ENCODE results near the gene PAM. TPM values are rescaled to one million over a fixed set of nuclear protein-coding genes. Genes with fewer than 3 reads are reported as not detected.

Gene PAM
- total and polyA plus RNA-seq, 2 of the 8 experiments (the other 6 are each of a cell fraction or from before 2014, with no cell fraction given), result 30.4 to 67.8 TPM

DNA sequence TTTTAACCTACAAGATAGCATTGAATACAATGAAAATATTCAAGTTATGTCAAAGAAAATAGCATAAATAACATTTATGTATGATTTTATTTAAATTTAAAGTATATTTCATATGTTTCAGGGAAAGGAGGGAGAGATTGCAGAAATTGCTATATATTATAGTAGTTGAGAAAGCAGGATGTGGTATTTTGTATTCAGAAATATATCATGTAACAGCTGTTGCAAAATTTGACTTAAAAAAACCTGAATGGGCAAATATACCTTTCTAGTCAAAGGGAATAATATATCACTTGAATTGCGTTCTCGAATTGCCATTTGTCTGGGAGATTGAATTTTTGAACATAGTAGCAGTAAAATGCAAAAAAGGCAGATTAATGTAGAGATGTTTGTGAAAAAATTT lies 80.6 kb downstream of the PAM start:
- H2AK5ac ChIP-seq (ENCODE audit: low read depth, low read length), result no peak overlapping the region
- H4K8ac ChIP-seq (ENCODE audit: extremely low read depth, insufficient read depth, low read length), result no peak overlapping the region
- no peak overlapping the region for H2BK20ac ChIP-seq (ENCODE audit: low read length)
- FAIRE-seq, result no peak
- no peak overlapping the region for H3K23ac ChIP-seq (ENCODE audit: insufficient read length)
- H3K9me3 ChIP-seq (ENCODE audit: insufficient read depth in 2 of 2, low read depth in 1 of 2, low read length in 1 of 2), result no peaks in the 10 kb centered on the region
- no peak overlapping the region for H2AFZ ChIP-seq (ENCODE audit: low read length)
- DNase-seq (ENCODE audit: low read depth in 1 of 2, low spot score in 2 of 2), result no peak
- H3K4me2 ChIP-seq (ENCODE audit: insufficient read depth in 1 of 2, low read depth in 2 of 2, low read length in 2 of 2), result no peak overlapping the region
- no peak overlapping the region for H2BK15ac ChIP-seq (ENCODE audit: low read length)
- 88% methylated on average over 2 of the region's 2 CpGs; no CpG with 5 or more reads in 1 of the 2 experiments for WGBS, 2 experiments (ENCODE audit: extremely low coverage in 1 of 2, insufficient coverage in 1 of 2, insufficient read length in 1 of 2, insufficient replicate concordance in 2 of 2, low coverage in 1 of 2, low lambda C conversion rate in 2 of 2, missing lambda C conversion rate in 1 of 2)
- no peak overlapping the region for H2BK120ac ChIP-seq (replicated peaks; ENCODE audit: low read depth, low read length)
- ChIA-PET CTCF (ENCODE audit: partially characterized antibody) (interaction anchor here (1.1 to 1.4 kb wide), 2 partner anchors 11 to 205 kb away, joined by 3 to 5 read pairs; no protein-coding TSS in a partner anchor), POLR2A (ENCODE audit: partially characterized antibody) (no interaction called here)
- H3K79me2 ChIP-seq (ENCODE audit: control insufficient read depth in 1 of 2, insufficient read depth in 2 of 2, low read length in 2 of 2), result no peaks in the 10 kb centered on the region
- H4K20me1 ChIP-seq (replicated peaks in 1 of 2; ENCODE audit: control insufficient read depth in 1 of 2, insufficient read depth in 2 of 2, low read length in 2 of 2), result no peaks in the 10 kb centered on the region
- H3K14ac ChIP-seq (ENCODE audit: insufficient read length), result no peak overlapping the region
- H3K23me2 ChIP-seq (ENCODE audit: low read depth, low read length), result no peaks in the 10 kb centered on the region
- no peak overlapping the region for H3K18ac ChIP-seq (ENCODE audit: extremely low read depth, low read length)
- H3K4ac ChIP-seq (replicated peaks; ENCODE audit: insufficient read length, low read depth, low read length), result no peak overlapping the region
- no peak overlapping the region for H3K27ac ChIP-seq (ENCODE audit: low read depth, low read length)
- H2BK5ac ChIP-seq (ENCODE audit: low read depth, low read length), result no peak overlapping the region
- H4K5ac ChIP-seq (ENCODE audit: insufficient read length, low read depth, low read length), result no peak overlapping the region
- H3K27me3 ChIP-seq (replicated peaks in 1 of 4; ENCODE audit: control insufficient read depth in 3 of 4, extremely low read depth in 1 of 4, insufficient read depth in 3 of 4, low read length in 3 of 4), result no peaks in the 10 kb centered on the region
- no peak overlapping the region for H2BK12ac ChIP-seq (ENCODE audit: low read depth, low read length)
- H4K91ac ChIP-seq (replicated peaks; ENCODE audit: insufficient read length, low read length), result no peak overlapping the region
- H3K36me3 ChIP-seq (ENCODE audit: control insufficient read depth in 2 of 4, insufficient read depth in 4 of 4, low read length in 3 of 4), result no peaks in the 10 kb centered on the region
- H3K9ac ChIP-seq (replicated peaks in 1 of 4; ENCODE audit: extremely low read depth in 1 of 4, low read depth in 3 of 4, low read length in 3 of 4), result no peak overlapping the region
- no peak overlapping the region for H3K4me3 ChIP-seq (ENCODE audit: extremely low read depth in 1 of 4, insufficient read depth in 2 of 4, low read depth in 3 of 4, low read length in 4 of 4)
- no peaks in the 10 kb centered on the region for H3K4me1 ChIP-seq (replicated peaks in 1 of 4; ENCODE audit: control insufficient read depth in 3 of 4, insufficient read depth in 4 of 4, low read length in 3 of 4)
- H3K56ac ChIP-seq (replicated peaks; ENCODE audit: insufficient read length, low read depth, low read length), result no peak overlapping the region
- H3K79me1 ChIP-seq (ENCODE audit: low read depth, low read length), result no peaks in the 10 kb centered on the region; the same call in 1 of the 2 replicates
- TF ChIP-seq SP2 (IDR thresholded peaks at IDR 0.05; ENCODE audit: low read length) (no peak), SIN3A (conservative IDR thresholded peaks at IDR 0.05 in 1 of 2, IDR thresholded peaks at IDR 0.05 in 1 of 2; ENCODE audit: low read depth in 1 of 2, low read length in 2 of 2) (no peak), KDM1A (IDR thresholded peaks at IDR 0.05; ENCODE audit: borderline replicate concordance, low read length) (no peak), SUZ12 (IDR thresholded peaks at IDR 0.05; ENCODE audit: low read length) (no peak), POLR2AphosphoS5 (IDR thresholded peaks at IDR 0.05; ENCODE audit: low read depth, low read length) (no peak), BCL11A (IDR thresholded peaks at IDR 0.05; ENCODE audit: low read depth in 2 of 2, low read length in 2 of 2) (no peak), RAD21 (IDR thresholded peaks at IDR 0.05 in 1 of 2, conservative IDR thresholded peaks at IDR 0.05 in 1 of 2; ENCODE audit: low read depth in 2 of 2, low read length in 2 of 2) (no peak), JUND (IDR thresholded peaks at IDR 0.05; ENCODE audit: low read length) (no peak), SIRT6 (IDR thresholded peaks at IDR 0.05; ENCODE audit: low read length) (no peak), EGR1 (IDR thresholded peaks at IDR 0.05; ENCODE audit: borderline replicate concordance, low read depth, low read length) (no peak), NRF1 (IDR thresholded peaks at IDR 0.05; ENCODE audit: low read depth, low read length) (no peak), JUN (IDR thresholded peaks at IDR 0.05; ENCODE audit: low read depth, low read length) (no peak), MAFK (IDR thresholded peaks at IDR 0.05; ENCODE audit: low read depth, low read length) (no peak), POLR2A (IDR thresholded peaks at IDR 0.05; ENCODE audit: control extremely low read depth in 1 of 2, low read depth in 2 of 2, low read length in 2 of 2) (no peak), HDAC2 (IDR thresholded peaks at IDR 0.05; ENCODE audit: borderline replicate concordance in 1 of 2, low read depth in 2 of 2, low read length in 2 of 2) (no peak)

Data from H1 (cell line).